HCT116 (cell line): ENCODE measurements around the gene EEIG1. TPM values are rescaled to one million over a fixed set of nuclear protein-coding genes. Genes with fewer than 3 reads are reported as not detected.

Experiments
- ATAC-seq: fragments of 200-7000 bp; cut with Tn5 transposase; 2 replicates; pipeline ENCODE4 v1.9.1; 2020; ENCODE audit warnings: mild to moderate bottlenecking, moderate library complexity
- BruUV-seq: library from RNA; stranded (reverse); fragments of 400-500 nt; replicated peaks from 2 replicates; lab custom pipeline; 2021; lab: Mats Ljungman, UMichigan
- CTCF ChIA-PET: fragments of 300-600 bp; sonication (Branson Sonifier 250); formaldehyde crosslinking; loops from one replicate; lab custom pipeline; 2021; ENCODE audit warnings: antibody characterized with exemption; lab: Charles Lee
- POLR2A ChIA-PET: fragments of 300-600, 350-600 bp; sonication (Branson Sonifier 250); formaldehyde crosslinking; loops from one replicate; lab custom pipeline; 2021; ENCODE audit warnings: antibody characterized with exemption; lab: Charles Lee
- RAD21 ChIA-PET, 2 experiments: fragments of 300-600 bp; sonication (Branson Sonifier 250); formaldehyde crosslinking; loops; one replicate each; lab custom pipeline; 2023; ENCODE audit warnings: low total read pairs in 2 of 2; ENCODE audit not compliant: uncharacterized antibody in 2 of 2, unreplicated experiment in 2 of 2, low non-redundant PET in 1 of 2; lab: Charles Lee
- DNase-seq: peaks from one replicate; pipeline ENCODE4 v3.0.0-alpha.2; 2010; ENCODE audit warnings: low read depth, low spot score
- H2AFZ ChIP-seq: fragments of 200-600 bp; shearing (Covaris generic), sonication (generic); 2 replicates; pipeline ENCODE4 v1.6.1; 2017; ENCODE audit warnings: low read depth, mixed run types, mixed read lengths, antibody characterized with exemption, low read length; ENCODE audit not compliant: poor library complexity, severe bottlenecking
- H3K27ac ChIP-seq: 2 replicates; pipeline ENCODE4 v1.5.1; 2012; ENCODE audit warnings: low read depth, low read length
- H3K27me3 ChIP-seq: fragments of 200-600 bp; sonication (generic); 2 replicates; pipeline ENCODE4 v1.6.1; 2016; ENCODE audit warnings: mixed run types, low read length, mixed read lengths; ENCODE audit not compliant: insufficient read depth
- H3K36me3 ChIP-seq, 2 experiments: fragments of 200-500 bp in 1 of 2; fragments of 200-600 bp in 1 of 2; sonication (Bioruptor generic) in 1 of 2; sonication (generic) in 1 of 2; 2 replicates each; pipeline versions ENCODE4 v1.5.1 to v1.6.1; 2014 to 2016; ENCODE audit warnings: low read length in 2 of 2, inconsistent platforms in 1 of 2, mixed read lengths in 1 of 2, mixed run types in 1 of 2; ENCODE audit not compliant: insufficient read depth in 2 of 2, control insufficient read depth in 1 of 2
- H3K4me1 ChIP-seq, 2 experiments: fragments of 200-600 bp in 1 of 2; sonication (generic) in 1 of 2; 2 replicates each; pipeline versions ENCODE4 v1.5.1 to v1.6.1; 2012 to 2017; ENCODE audit warnings: low read length in 2 of 2, inconsistent platforms in 1 of 2, mild to moderate bottlenecking in 1 of 2, mixed read lengths in 1 of 2, mixed run types in 1 of 2, moderate library complexity in 1 of 2; ENCODE audit not compliant: insufficient read depth in 2 of 2, control insufficient read depth in 1 of 2
- H3K4me2 ChIP-seq: fragments of 200-600 bp; sonication (generic); 2 replicates; pipeline ENCODE4 v1.6.1; 2017; ENCODE audit warnings: mixed run types, low read length, mixed read lengths
- H3K4me3 ChIP-seq, 2 experiments: fragments of 200-600 bp in 1 of 2; sonication (generic) in 1 of 2; replicated peaks in 1 of 2; 2 replicates each; pipeline ENCODE4 v1.5.1; 2011 to 2016; ENCODE audit warnings: low read length in 2 of 2, control low read depth in 1 of 2, low read depth in 1 of 2, mild to moderate bottlenecking in 1 of 2, mixed read lengths in 1 of 2, mixed run types in 1 of 2
- H3K79me2 ChIP-seq: fragments of 200-600 bp; sonication (generic); 2 replicates; pipeline ENCODE4 v1.6.1; 2017; ENCODE audit warnings: mild to moderate bottlenecking, mixed run types, low read length, moderate library complexity, mixed read lengths; ENCODE audit not compliant: insufficient read depth
- H3K9ac ChIP-seq: fragments of 200-600 bp; sonication (generic); 2 replicates; pipeline ENCODE4 v1.6.1; 2016; ENCODE audit warnings: low read length, mixed read lengths
- H3K9me2 ChIP-seq: fragments of 200-600 bp; sonication (generic), shearing (Covaris generic); 2 replicates; pipeline ENCODE4 v1.6.1; 2017; ENCODE audit warnings: mixed run types, mild to moderate bottlenecking, moderate library complexity; ENCODE audit not compliant: insufficient read depth
- H3K9me3 ChIP-seq, 2 experiments: fragments of 200-500 bp in 1 of 2; fragments of 200-600 bp in 1 of 2; sonication (Bioruptor generic) in 1 of 2; sonication (generic) in 1 of 2; 2 replicates each; pipeline ENCODE4 v1.6.1; 2014 to 2017; ENCODE audit warnings: low read length in 2 of 2, mixed read lengths in 2 of 2, inconsistent platforms in 1 of 2, low read depth in 1 of 2, mild to moderate bottlenecking in 1 of 2, mixed run types in 1 of 2, moderate library complexity in 1 of 2; ENCODE audit not compliant: control insufficient read depth in 1 of 2, insufficient read depth in 1 of 2
- H4K20me1 ChIP-seq: fragments of 200-600 bp; sonication (generic), shearing (Covaris generic); 2 replicates; pipeline ENCODE4 v1.6.1; 2017; ENCODE audit warnings: mixed run types, mild to moderate bottlenecking, moderate library complexity; ENCODE audit not compliant: insufficient read depth
- EGR1 ChIP-seq: IDR thresholded peaks from 2 replicates; pipeline ENCODE4 v1.6.1; 2012; ENCODE audit warnings: low read depth
- POLR2AphosphoS5 ChIP-seq: IDR thresholded peaks from 2 replicates; pipeline ENCODE4 v1.6.1; 2011; ENCODE audit warnings: mild to moderate bottlenecking, low read depth, low read length, moderate library complexity
- RAD21 ChIP-seq: IDR thresholded peaks from 2 replicates; pipeline ENCODE4 v1.6.1; 2012; ENCODE audit warnings: low read depth, mild to moderate bottlenecking
- intact Hi-C: fragments of 100-400 bp; cut with micrococcal nuclease; formaldehyde crosslinking; loops from 2 replicates; pipeline ENCODE4 v1.10.0; 2022
- total RNA-seq: library from RNA; stranded (reverse); gene quantifications from one replicate; pipeline ENCODE4 v1.2.1, GENCODE V29; 2021; ENCODE audit not compliant: unreplicated experiment
- TF ChIP-seq, protein P1 (sequence below), 3 experiments: fragments of 200-600 bp in 1 of 3; sonication (generic) in 1 of 3; IDR thresholded peaks in 2 of 3; conservative IDR thresholded peaks in 1 of 3; 2 replicates each; pipeline ENCODE4 v1.5.1; 2012 to 2017; ENCODE audit warnings: low read depth in 2 of 3, low read length in 2 of 3, antibody characterized with exemption in 1 of 3, borderline replicate concordance in 1 of 3, control low read depth in 1 of 3, mild to moderate bottlenecking in 1 of 3, mixed read lengths in 1 of 3, mixed run types in 1 of 3, moderate library complexity in 1 of 3; ENCODE audit not compliant: insufficient read depth in 1 of 3

The EEIG1 gene
- total RNA-seq, 1 experiment from 2014 or later, result 44.2 TPM

DNA sequence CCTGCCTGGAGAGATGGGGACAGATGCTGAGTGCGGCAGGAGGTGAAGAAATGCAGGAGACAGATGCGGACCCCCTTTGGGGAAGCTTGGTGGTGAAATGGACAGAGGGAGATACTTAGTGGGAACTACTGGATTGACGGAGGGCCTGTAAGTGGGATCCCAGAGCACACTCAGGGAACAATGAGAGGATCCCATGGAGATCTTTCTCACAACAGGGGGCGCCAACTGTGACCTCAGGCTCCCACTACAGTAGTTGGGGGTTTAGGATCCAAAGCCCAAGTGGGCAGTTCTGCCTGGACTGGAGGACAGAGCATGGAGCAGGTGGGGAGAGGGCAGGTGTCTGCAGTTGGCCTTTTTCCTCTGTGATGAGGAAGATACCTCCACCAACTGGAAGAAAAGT, 46.5 kb downstream of the EEIG1 start:
- POLR2A ChIA-PET, result no interaction called here
- H2AFZ ChIP-seq, result no peak overlapping the region
- intact Hi-C loops, result no loop called here
- H3K36me3 ChIP-seq, result no peaks in the 10 kb centered on the region; a peak in 2 of 4 replicates
- peaks cover 37% of the 10 kb centered on the region for H3K79me2 ChIP-seq
- no peak overlapping the region; the same call in 1 of the 2 replicates for H3K4me2 ChIP-seq
- H3K9me3 ChIP-seq, result no peaks in the 10 kb centered on the region
- no peak overlapping the region for H3K4me3 ChIP-seq
- H3K9ac ChIP-seq, result no peak overlapping the region
- peaks cover 44 to 75% of the 10 kb centered on the region in 2 experiments for H3K4me1 ChIP-seq
- no peaks in the 10 kb centered on the region for H3K27me3 ChIP-seq
- BruUV-seq, result no TSS peak
- H4K20me1 ChIP-seq, result no peaks in the 10 kb centered on the region
- RAD21 ChIA-PET, result no interaction called here
- DNase-seq, result no peak
- TF ChIP-seq, protein P1, sequence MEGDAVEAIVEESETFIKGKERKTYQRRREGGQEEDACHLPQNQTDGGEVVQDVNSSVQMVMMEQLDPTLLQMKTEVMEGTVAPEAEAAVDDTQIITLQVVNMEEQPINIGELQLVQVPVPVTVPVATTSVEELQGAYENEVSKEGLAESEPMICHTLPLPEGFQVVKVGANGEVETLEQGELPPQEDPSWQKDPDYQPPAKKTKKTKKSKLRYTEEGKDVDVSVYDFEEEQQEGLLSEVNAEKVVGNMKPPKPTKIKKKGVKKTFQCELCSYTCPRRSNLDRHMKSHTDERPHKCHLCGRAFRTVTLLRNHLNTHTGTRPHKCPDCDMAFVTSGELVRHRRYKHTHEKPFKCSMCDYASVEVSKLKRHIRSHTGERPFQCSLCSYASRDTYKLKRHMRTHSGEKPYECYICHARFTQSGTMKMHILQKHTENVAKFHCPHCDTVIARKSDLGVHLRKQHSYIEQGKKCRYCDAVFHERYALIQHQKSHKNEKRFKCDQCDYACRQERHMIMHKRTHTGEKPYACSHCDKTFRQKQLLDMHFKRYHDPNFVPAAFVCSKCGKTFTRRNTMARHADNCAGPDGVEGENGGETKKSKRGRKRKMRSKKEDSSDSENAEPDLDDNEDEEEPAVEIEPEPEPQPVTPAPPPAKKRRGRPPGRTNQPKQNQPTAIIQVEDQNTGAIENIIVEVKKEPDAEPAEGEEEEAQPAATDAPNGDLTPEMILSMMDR (IDR thresholded peaks at IDR 0.05 in 2 of 3, conservative IDR thresholded peaks at IDR 0.05 in 1 of 3; ENCODE audit: borderline replicate concordance in 1 of 3, insufficient read depth in 1 of 3, low read depth in 2 of 3, low read length in 2 of 3), result peak in 1 of 3 experiments; percentile 22; a peak in 2 of 6 replicates
- no peak for TF ChIP-seq EGR1
- TF ChIP-seq, all 23 proteins: peak for 1
- no peaks in the 10 kb centered on the region for H3K9me2 ChIP-seq
- H3K27ac ChIP-seq, result peak overlapping the region; percentile 15; the same call in 1 of the 2 replicates
- no peak for ATAC-seq
- CTCF ChIA-PET, result interaction anchor here (1.4 to 2.4 kb wide), 2 partner anchors 8 to 10 kb away, joined by 5 to 7 read pairs; no protein-coding TSS in a partner anchor

DNA sequence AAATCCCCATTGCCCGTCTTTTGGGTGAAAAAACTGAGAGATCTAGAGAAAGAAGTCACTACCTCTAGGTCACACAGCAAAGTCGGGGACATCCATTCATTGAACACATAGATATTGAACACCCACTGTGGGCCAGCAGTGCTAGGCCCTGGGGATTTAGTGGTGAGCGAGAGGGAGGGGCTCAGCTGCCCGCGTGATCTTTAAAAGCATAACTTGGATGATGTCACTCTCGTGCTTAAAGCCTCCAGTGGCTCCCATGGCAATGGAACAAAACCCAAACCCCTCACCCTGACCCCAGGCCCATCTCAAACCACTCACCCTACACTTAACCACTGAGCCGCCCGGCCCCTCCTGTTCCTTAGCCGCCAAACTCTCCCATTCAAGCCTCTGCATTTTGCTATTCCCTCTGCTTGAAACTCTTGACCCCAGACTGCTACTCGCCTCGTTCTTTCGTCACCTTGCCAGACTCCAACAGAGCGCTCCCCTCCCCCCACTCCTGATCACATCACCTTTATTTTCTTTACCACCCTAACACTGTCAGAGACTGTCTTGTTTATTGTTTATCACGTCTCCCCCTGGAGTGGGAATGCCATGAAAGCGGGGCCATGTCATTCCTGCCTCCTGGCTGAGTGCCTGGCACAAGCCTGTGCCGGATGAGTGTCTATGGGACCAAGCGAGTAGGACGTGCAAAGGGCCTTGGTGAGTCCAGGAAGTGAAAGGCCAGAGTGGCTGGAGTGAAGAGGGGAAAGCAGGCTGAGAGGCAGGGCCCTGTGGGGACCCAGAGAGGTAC, 49.5 kb downstream of the EEIG1 start:
- TF ChIP-seq RAD21, result no peak
- peak; percentile 43 for TF ChIP-seq POLR2AphosphoS5
- H3K4me3 ChIP-seq, result peak overlapping the region; percentile 29 to 55
- RAD21 ChIA-PET, result interaction anchor here in 1 of 2 experiments (0.6 kb wide), 1 partner anchor 186 kb away, joined by 4 read pairs; no protein-coding TSS in a partner anchor
- DNase-seq, result no peak
- no peaks in the 10 kb centered on the region for H3K9me3 ChIP-seq
- no peak overlapping the region for H2AFZ ChIP-seq
- POLR2A ChIA-PET, result interaction anchor here (1.9 kb wide), 1 partner anchor 24 kb away, joined by 7 read pairs; no protein-coding TSS in a partner anchor
- H3K9me2 ChIP-seq, result no peaks in the 10 kb centered on the region
- CTCF ChIA-PET, result interaction anchor here (1.3 to 1.9 kb wide), 3 partner anchors 10 to 186 kb away, joined by 5 to 8 read pairs (median 6); no protein-coding TSS in a partner anchor
- H3K79me2 ChIP-seq, result peaks cover 24% of the 10 kb centered on the region
- H3K4me2 ChIP-seq, result peak overlapping the region; percentile 83
- no peaks in the 10 kb centered on the region for H4K20me1 ChIP-seq
- BruUV-seq, result no TSS peak
- peaks cover 59 to 91% of the 10 kb centered on the region in 2 experiments for H3K4me1 ChIP-seq
- H3K27ac ChIP-seq, result peak overlapping the region; percentile 84
- intact Hi-C loops, result no loop called here
- H3K9ac ChIP-seq, result peak overlapping the region; percentile 66
- peak; percentile 12 for ATAC-seq
- H3K36me3 ChIP-seq, result no peaks in the 10 kb centered on the region; a peak in 2 of 4 replicates
- H3K27me3 ChIP-seq, result no peaks in the 10 kb centered on the region

Other genes starting within 250 kb of the EEIG1 start
- 12.0 TPM for gene TOR2A, start 245.7 kb downstream of the EEIG1 start, total RNA-seq
- 1.3 TPM for gene SH2D3C, start 202.3 kb downstream of the EEIG1 start, total RNA-seq
- 102 TPM for gene CDK9, start 195.0 kb downstream of the EEIG1 start, total RNA-seq
- gene FPGS, start 178.1 kb downstream of the EEIG1 start, total RNA-seq, result 70.6 TPM
- gene ENG, start 126.3 kb downstream of the EEIG1 start, total RNA-seq, result 0.76 TPM
- gene AK1, start 103.3 kb downstream of the EEIG1 start, total RNA-seq, result 61.1 TPM
- gene ST6GALNAC6, start 81.4 kb downstream of the EEIG1 start, total RNA-seq, result 24.5 TPM
- gene ST6GALNAC4, start 63.9 kb downstream of the EEIG1 start, total RNA-seq, result 49.4 TPM
- gene PIP5KL1, start 50.2 kb downstream of the EEIG1 start, total RNA-seq, result 37.6 TPM
- gene DPM2, start 43.1 kb downstream of the EEIG1 start, total RNA-seq, result 54.6 TPM
- 11.0 TPM for gene NAIF1, start 86.3 kb upstream of the EEIG1 start, total RNA-seq
- 15.3 TPM for gene SLC25A25, start 87.2 kb upstream of the EEIG1 start, total RNA-seq
- 148 TPM for gene PTGES2, start 146.7 kb upstream of the EEIG1 start, total RNA-seq
- 9.2 TPM for gene LCN2, start 168.5 kb upstream of the EEIG1 start, total RNA-seq
- 119 TPM for gene BBLN, start 179.3 kb upstream of the EEIG1 start, total RNA-seq
- 144 TPM for gene CIZ1, start 210.6 kb upstream of the EEIG1 start, total RNA-seq
- 12.0 TPM for gene DNM1, start 222.4 kb upstream of the EEIG1 start, total RNA-seq